Loucy (cell line): ENCODE measurements around the gene ZC3H14.

ENCODE experiments used
- H2AFZ ChIP-seq: fragments of 200-600 bp; sonication (generic); 2 replicates; pipeline ENCODE4 v1.6.0; 2016; ENCODE audit warnings: antibody characterized with exemption, mild to moderate bottlenecking, low read length, moderate library complexity
- H3F3A ChIP-seq: fragments of 200-600 bp; 2 replicates; pipeline ENCODE4 v1.6.0; 2016; ENCODE audit warnings: antibody characterized with exemption, low read depth, mild to moderate bottlenecking
- H3K27me3 ChIP-seq: fragments of 200-600 bp; sonication (generic); 2 replicates; pipeline ENCODE4 v1.6.1; 2014; ENCODE audit warnings: low read length, mild to moderate bottlenecking; ENCODE audit not compliant: insufficient read depth, poor library complexity, severe bottlenecking
- H3K36me3 ChIP-seq: fragments of 200-600 bp; sonication (generic); 2 replicates; pipeline ENCODE4 v1.6.1; 2016; ENCODE audit warnings: low read length; ENCODE audit not compliant: insufficient read depth
- H3K4me1 ChIP-seq: fragments of 200-600 bp; sonication (generic); 2 replicates; pipeline ENCODE4 v1.5.1; 2014; ENCODE audit warnings: low read length, mild to moderate bottlenecking; ENCODE audit not compliant: insufficient read depth, poor library complexity, severe bottlenecking
- H3K4me2 ChIP-seq: fragments of 200-600 bp; sonication (generic); 2 replicates; pipeline ENCODE4 v1.6.0; 2014; ENCODE audit warnings: antibody characterized with exemption, low read length, low read depth, mild to moderate bottlenecking; ENCODE audit not compliant: poor library complexity, severe bottlenecking
- H3K4me3 ChIP-seq: fragments of 200-600 bp; sonication (generic); 2 replicates; pipeline ENCODE4 v1.5.1; 2014; ENCODE audit warnings: low read length, mild to moderate bottlenecking, mixed read lengths; ENCODE audit not compliant: poor library complexity, severe bottlenecking
- H3K79me2 ChIP-seq: fragments of 200-600 bp; sonication (generic); 2 replicates; pipeline ENCODE4 v1.6.1; 2014; ENCODE audit warnings: low read length; ENCODE audit not compliant: insufficient read depth
- H3K9ac ChIP-seq: fragments of 200-600 bp; sonication (generic); 2 replicates; pipeline ENCODE4 v1.6.0; 2014; ENCODE audit warnings: mild to moderate bottlenecking, low read depth, low read length, moderate library complexity; ENCODE audit not compliant: poor library complexity, severe bottlenecking
- H3K9me2 ChIP-seq: fragments of 200-600 bp; sonication (generic); replicated peaks from 2 replicates; pipeline ENCODE4 v1.6.1; 2016; ENCODE audit warnings: low read depth, low read length, mixed read lengths
- H3K9me3 ChIP-seq: fragments of 200-600 bp; sonication (generic); 2 replicates; pipeline ENCODE4 v1.6.1; 2014; ENCODE audit warnings: mild to moderate bottlenecking, antibody characterized with exemption, low read length, low read depth; ENCODE audit not compliant: insufficient read depth
- H4K20me1 ChIP-seq: fragments of 200-600 bp; sonication (generic); 2 replicates; pipeline ENCODE4 v1.6.0; 2014; ENCODE audit warnings: antibody characterized with exemption, low read length, mild to moderate bottlenecking; ENCODE audit not compliant: insufficient read depth, poor library complexity, severe bottlenecking
- EZH2phosphoT487 ChIP-seq: fragments of 200-600 bp; IDR thresholded peaks from 2 replicates; pipeline ENCODE4 v1.6.1; 2018; ENCODE audit warnings: antibody characterized with exemption, mild to moderate bottlenecking, moderate library complexity, borderline replicate concordance
- TF ChIP-seq, protein P1 (sequence below): fragments of 200-600 bp; sonication (generic); conservative IDR thresholded peaks from 2 replicates; pipeline ENCODE4 v1.5.1; 2014; ENCODE audit warnings: mild to moderate bottlenecking, antibody characterized with exemption, low read length

The ZC3H14 gene

DNA sequence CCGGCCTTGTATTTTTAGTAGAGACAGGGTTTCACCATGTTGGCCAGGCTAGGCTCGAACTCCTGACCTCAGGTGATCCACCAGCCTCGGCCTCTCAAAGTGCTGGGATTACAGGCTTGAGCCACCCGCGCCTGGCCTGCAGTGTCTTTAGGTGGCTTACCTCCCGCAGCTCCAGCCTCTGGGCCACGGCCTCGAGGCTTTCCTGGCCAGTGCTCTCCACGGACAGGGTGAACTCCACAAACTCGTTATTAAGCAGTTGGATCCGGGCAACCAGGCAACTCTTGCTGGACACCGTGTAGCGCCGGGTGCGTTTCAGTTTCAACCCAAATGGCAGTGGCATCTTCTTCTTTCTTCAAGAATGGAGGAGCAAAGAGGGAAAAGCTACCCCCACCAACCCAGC, 12.8 kb upstream of the ZC3H14 start:
- H3F3A ChIP-seq = no peaks in the 10 kb centered on the region
- no peaks in the 10 kb centered on the region for H3K4me1 ChIP-seq
- H3K36me3 ChIP-seq = no peaks in the 10 kb centered on the region
- no peak overlapping the region for H2AFZ ChIP-seq
- no peak overlapping the region for H3K9ac ChIP-seq
- no peak overlapping the region for H3K4me2 ChIP-seq
- no peaks in the 10 kb centered on the region for H3K27me3 ChIP-seq
- H4K20me1 ChIP-seq = no peaks in the 10 kb centered on the region
- H3K79me2 ChIP-seq = no peaks in the 10 kb centered on the region
- TF ChIP-seq EZH2phosphoT487 = no peak
- TF ChIP-seq, protein P1, sequence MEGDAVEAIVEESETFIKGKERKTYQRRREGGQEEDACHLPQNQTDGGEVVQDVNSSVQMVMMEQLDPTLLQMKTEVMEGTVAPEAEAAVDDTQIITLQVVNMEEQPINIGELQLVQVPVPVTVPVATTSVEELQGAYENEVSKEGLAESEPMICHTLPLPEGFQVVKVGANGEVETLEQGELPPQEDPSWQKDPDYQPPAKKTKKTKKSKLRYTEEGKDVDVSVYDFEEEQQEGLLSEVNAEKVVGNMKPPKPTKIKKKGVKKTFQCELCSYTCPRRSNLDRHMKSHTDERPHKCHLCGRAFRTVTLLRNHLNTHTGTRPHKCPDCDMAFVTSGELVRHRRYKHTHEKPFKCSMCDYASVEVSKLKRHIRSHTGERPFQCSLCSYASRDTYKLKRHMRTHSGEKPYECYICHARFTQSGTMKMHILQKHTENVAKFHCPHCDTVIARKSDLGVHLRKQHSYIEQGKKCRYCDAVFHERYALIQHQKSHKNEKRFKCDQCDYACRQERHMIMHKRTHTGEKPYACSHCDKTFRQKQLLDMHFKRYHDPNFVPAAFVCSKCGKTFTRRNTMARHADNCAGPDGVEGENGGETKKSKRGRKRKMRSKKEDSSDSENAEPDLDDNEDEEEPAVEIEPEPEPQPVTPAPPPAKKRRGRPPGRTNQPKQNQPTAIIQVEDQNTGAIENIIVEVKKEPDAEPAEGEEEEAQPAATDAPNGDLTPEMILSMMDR = no peak
- no peaks in the 10 kb centered on the region for H3K9me3 ChIP-seq
- no peak overlapping the region for H3K4me3 ChIP-seq
- no peaks in the 10 kb centered on the region for H3K9me2 ChIP-seq

DNA sequence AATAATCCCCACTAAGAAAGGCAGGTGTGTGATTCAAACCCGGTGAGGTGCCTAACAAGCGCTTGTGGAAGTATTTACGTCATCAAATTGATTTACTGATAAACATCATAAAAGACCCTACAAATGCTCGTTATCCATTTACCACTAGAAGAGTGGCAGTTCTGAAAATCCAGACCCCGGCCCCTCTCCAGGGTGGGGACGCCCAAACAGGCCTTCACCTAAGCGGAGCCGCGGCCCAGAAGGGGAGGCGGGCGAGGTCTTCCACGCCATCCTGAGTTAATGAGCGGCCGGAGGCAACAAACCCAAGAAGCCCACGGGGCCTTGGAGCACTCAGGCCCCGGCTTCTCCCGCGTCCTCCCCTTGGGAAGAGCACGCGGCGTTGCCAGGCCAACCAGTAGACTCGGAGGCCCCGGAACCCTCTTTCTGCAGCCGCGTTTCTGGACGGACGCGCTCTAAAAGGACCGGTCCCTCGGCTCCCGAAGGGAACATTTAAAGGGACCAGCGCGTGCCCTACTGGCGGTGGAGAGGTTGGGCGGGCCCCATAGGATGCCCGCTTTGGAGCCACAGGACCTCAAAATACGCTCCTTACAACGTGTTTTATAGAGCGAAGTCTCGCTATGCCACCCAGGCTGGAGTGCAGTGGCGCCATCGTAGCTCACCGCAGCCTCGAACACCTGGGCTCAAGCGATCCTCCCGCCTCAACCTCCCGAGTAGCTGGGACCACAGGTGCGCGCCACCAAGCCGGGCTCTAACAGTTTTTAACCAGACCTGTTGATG, 11.6 kb upstream of the ZC3H14 start:
- Histone ChIP-seq H3K9ac (no peak overlapping the region), H3K9me2 (no peaks in the 10 kb centered on the region)

DNA sequence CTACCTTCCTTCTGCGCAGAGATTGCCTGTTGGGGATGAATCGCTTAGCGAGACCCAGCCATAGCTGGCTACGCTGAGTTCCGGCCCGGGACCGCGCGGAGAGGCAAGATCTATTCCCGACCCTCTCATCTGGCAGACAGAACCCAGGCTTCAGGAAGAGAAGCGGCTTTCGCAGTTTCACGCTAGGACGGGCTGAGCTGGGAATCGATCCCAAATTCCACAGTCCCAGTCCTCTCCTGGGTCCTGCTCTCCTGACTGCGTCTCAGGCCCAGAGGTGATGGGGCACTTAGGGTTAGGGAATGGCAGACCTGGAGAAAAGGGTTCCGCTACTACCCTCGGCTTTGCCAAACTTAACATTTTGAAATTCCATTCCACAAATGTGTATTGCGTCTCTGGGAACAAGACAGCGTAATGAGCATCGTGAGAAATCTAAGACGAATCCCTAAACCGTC, 10.8 kb upstream of the ZC3H14 start:
- H3K4me2 ChIP-seq = no peak overlapping the region
- H3K4me1 ChIP-seq = no peaks in the 10 kb centered on the region
- H3K9ac ChIP-seq = no peak overlapping the region
- TF ChIP-seq EZH2phosphoT487 = no peak
- TF ChIP-seq, protein P1 = no peak
- H3F3A ChIP-seq = no peaks in the 10 kb centered on the region
- H3K9me3 ChIP-seq = no peaks in the 10 kb centered on the region
- no peak overlapping the region for H3K4me3 ChIP-seq
- H4K20me1 ChIP-seq = no peaks in the 10 kb centered on the region
- no peaks in the 10 kb centered on the region for H3K9me2 ChIP-seq
- peaks cover 7% of the 10 kb centered on the region for H3K27me3 ChIP-seq
- no peaks in the 10 kb centered on the region for H3K79me2 ChIP-seq
- H2AFZ ChIP-seq = no peak overlapping the region
- H3K36me3 ChIP-seq = no peaks in the 10 kb centered on the region

More for the DNA sequence above, 11.6 kb upstream of the ZC3H14 start:
- H3K27me3 ChIP-seq = peaks cover 2% of the 10 kb centered on the region
- no peak overlapping the region for H3K4me3 ChIP-seq
- H3F3A ChIP-seq = no peaks in the 10 kb centered on the region
- no peak for TF ChIP-seq EZH2phosphoT487
- TF ChIP-seq, protein P1 = no peak
- H2AFZ ChIP-seq = no peak overlapping the region
- no peaks in the 10 kb centered on the region for H3K36me3 ChIP-seq
- H3K4me2 ChIP-seq = no peak overlapping the region
- no peaks in the 10 kb centered on the region for H3K4me1 ChIP-seq
- no peaks in the 10 kb centered on the region for H3K9me3 ChIP-seq
- no peaks in the 10 kb centered on the region for H3K79me2 ChIP-seq
- H4K20me1 ChIP-seq = no peaks in the 10 kb centered on the region
